HepG2 (cell line): ENCODE data around the gene CIITA. TPM values are rescaled to one million over a fixed set of nuclear protein-coding genes. Genes with fewer than 3 reads are reported as not detected.

Experiments used
- ARNT ChIP-seq: fragments of 450-650 bp; IDR thresholded peaks from 2 replicates; pipeline ENCODE4 v1.6.1; 2017
- CENPX ChIP-seq: sonication (generic); formaldehyde crosslinking; IDR thresholded peaks from 2 replicates; pipeline ENCODE4 v1.9.0; 2021; ENCODE audit warnings: mild to moderate bottlenecking, missing genetic modification reagents, moderate library complexity
- DMAP1 ChIP-seq: IDR thresholded peaks from 2 replicates; pipeline ENCODE4 v1.6.1; 2016
- ELF3 ChIP-seq: IDR thresholded peaks from 2 replicates; pipeline ENCODE4 v1.6.1; 2016; ENCODE audit warnings: missing genetic modification reagents, missing compliant biosample characterization
- FOXP4 ChIP-seq: sonication (generic); formaldehyde crosslinking; IDR thresholded peaks from 2 replicates; pipeline ENCODE4 v1.4.0; 2020; ENCODE audit warnings: missing genetic modification reagents
- GLMP ChIP-seq: sonication (generic); formaldehyde crosslinking; IDR thresholded peaks from 2 replicates; pipeline ENCODE4 v1.9.0; 2021; ENCODE audit warnings: missing genetic modification reagents, mild to moderate bottlenecking, borderline replicate concordance
- GZF1 ChIP-seq: sonication (generic); formaldehyde crosslinking; IDR thresholded peaks from 2 replicates; pipeline ENCODE4 v1.5.1; 2020; ENCODE audit warnings: mild to moderate bottlenecking, missing genetic modification reagents
- NCOA2 ChIP-seq: sonication (generic); formaldehyde crosslinking; IDR thresholded peaks from 2 replicates; pipeline ENCODE4 v1.8.0; 2022; ENCODE audit warnings: inconsistent platforms
- PLSCR1 ChIP-seq: sonication (generic); formaldehyde crosslinking; IDR thresholded peaks from 2 replicates; pipeline ENCODE4 v1.5.0; 2020; ENCODE audit warnings: missing genetic modification reagents, mild to moderate bottlenecking, borderline replicate concordance
- PRDM10 ChIP-seq: sonication (generic); formaldehyde crosslinking; IDR thresholded peaks from 2 replicates; pipeline ENCODE4 v1.4.0; 2020; ENCODE audit warnings: low read depth, missing genetic modification reagents
- ZBTB46 ChIP-seq: sonication (generic); formaldehyde crosslinking; IDR thresholded peaks from 2 replicates; pipeline ENCODE4 v1.4.0; 2020; ENCODE audit warnings: mild to moderate bottlenecking, missing genetic modification reagents, borderline replicate concordance
- ZNF382 ChIP-seq: sonication (generic); formaldehyde crosslinking; IDR thresholded peaks from 2 replicates; pipeline ENCODE4 v1.5.0; 2020; ENCODE audit warnings: missing genetic modification reagents, mild to moderate bottlenecking, borderline replicate concordance
- ZNF687 ChIP-seq: sonication (generic); formaldehyde crosslinking; IDR thresholded peaks from 2 replicates; pipeline ENCODE4 v1.5.1; 2020; ENCODE audit warnings: mild to moderate bottlenecking, missing genetic modification reagents, moderate library complexity
- ZSCAN22 ChIP-seq: sonication (generic); formaldehyde crosslinking; IDR thresholded peaks from 2 replicates; pipeline ENCODE4 v1.4.0; 2020; ENCODE audit warnings: mild to moderate bottlenecking, missing genetic modification reagents
- polyA plus RNA-seq, 8 experiments: library from polyadenylated mRNA; depleted of rRNA in 3 of 8; stranded (reverse) in 7 of 8; unstranded in 1 of 8; fragments of >200 nt; fragmentation: Illumina TruSeq in 4 of 8; extraction: Trizol in 4 of 8; gene quantifications; 2 replicates each; pipeline versions ENCODE4 v1.2.1 to v1.2.3, GENCODE V29; 2011 to 2016; ENCODE audit warnings: low read depth in 4 of 8, missing spikeins in 1 of 8, mixed read lengths in 1 of 8; ENCODE audit not compliant: insufficient read depth in 1 of 8
- total RNA-seq, 5 experiments: library from RNA; depleted of rRNA; stranded (reverse); fragments of >200 nt; fragmentation: Illumina TruSeq; extraction: Trizol; gene quantifications; 2 replicates each; pipeline ENCODE4 v1.2.3, GENCODE V29; 2016; ENCODE audit warnings: low read depth in 1 of 5

Gene CIITA
- total and polyA plus RNA-seq, 2 of the 13 experiments (the other 11 are each of a cell fraction or from before 2014, with no cell fraction given), result 0.08 to 0.09 TPM

- TF ChIP-seq ZNF687 (CRISPR knock-in tag) (peak; percentile 94), ELF3 (CRISPR knock-in tag) (peak; percentile 97), ZNF382 (CRISPR knock-in tag) (no peak), GLMP (no peak), DMAP1 (peak; percentile 84; the same call in 1 of the 2 replicates), NCOA2 (CRISPR knock-in tag) (peak; percentile 72; the same call in 1 of the 2 replicates), PRDM10 (CRISPR knock-in tag) (peak; percentile 88), ZSCAN22 (CRISPR knock-in tag) (no peak), ARNT (no peak), GZF1 (no peak; the same call in 1 of the 2 replicates), CENPX (no peak), ZBTB46 (CRISPR knock-in tag) (no peak), FOXP4 (peak; percentile 54; the same call in 1 of the 2 replicates), PLSCR1 (CRISPR knock-in tag) (no peak)
These were observed 67.5 kb downstream of the CIITA start, which contains the start of gene CLEC16A (continued) for GRCh38 chr16:10944249-10945064.
